ENCODE results near the gene CHST6.

DNA sequence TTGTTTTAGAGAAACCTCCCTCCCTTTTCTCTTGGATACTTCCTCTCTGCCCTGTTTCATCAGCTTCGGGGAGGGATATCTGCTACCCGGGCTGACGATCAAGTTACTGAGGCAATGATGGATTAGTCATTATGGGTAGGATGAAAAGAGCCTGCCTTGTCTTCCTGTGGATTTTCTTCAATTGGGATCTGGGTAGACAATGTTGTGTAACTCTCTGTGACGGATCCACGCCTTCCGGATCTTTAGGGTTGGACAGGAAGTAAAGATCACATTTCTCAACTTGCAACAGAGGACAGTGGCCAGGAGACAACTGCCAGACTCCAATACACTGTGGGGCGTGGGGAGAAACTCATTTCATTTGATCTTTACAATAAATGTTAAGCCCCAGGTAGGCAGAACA lies 11.3 kb upstream of the CHST6 start:
- TF ChIP-seq POLR2A (IDR thresholded peaks at IDR 0.05) (no peak), EP300 (IDR thresholded peaks at IDR 0.05) (no peak), POLR2AphosphoS5 (IDR thresholded peaks at IDR 0.05) (no peak)
- TF ChIP-seq, protein P1, sequence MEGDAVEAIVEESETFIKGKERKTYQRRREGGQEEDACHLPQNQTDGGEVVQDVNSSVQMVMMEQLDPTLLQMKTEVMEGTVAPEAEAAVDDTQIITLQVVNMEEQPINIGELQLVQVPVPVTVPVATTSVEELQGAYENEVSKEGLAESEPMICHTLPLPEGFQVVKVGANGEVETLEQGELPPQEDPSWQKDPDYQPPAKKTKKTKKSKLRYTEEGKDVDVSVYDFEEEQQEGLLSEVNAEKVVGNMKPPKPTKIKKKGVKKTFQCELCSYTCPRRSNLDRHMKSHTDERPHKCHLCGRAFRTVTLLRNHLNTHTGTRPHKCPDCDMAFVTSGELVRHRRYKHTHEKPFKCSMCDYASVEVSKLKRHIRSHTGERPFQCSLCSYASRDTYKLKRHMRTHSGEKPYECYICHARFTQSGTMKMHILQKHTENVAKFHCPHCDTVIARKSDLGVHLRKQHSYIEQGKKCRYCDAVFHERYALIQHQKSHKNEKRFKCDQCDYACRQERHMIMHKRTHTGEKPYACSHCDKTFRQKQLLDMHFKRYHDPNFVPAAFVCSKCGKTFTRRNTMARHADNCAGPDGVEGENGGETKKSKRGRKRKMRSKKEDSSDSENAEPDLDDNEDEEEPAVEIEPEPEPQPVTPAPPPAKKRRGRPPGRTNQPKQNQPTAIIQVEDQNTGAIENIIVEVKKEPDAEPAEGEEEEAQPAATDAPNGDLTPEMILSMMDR (IDR thresholded peaks at IDR 0.05): no peak

Measured in gastroesophageal sphincter (tissue), 3 donors.